ENCODE data around the gene MYO19. TPM values are rescaled to one million over a fixed set of nuclear protein-coding genes. Genes with fewer than 3 reads are reported as not detected.
"Not testable (repeated sequence)": the region's sequence is repeated elsewhere in the genome, so short reads cannot be mapped to it uniquely, and the experiment has no call there.

MYO19 gene
- total RNA-seq, 1 donor from 2014 or later, result 36.8 TPM

DNA sequence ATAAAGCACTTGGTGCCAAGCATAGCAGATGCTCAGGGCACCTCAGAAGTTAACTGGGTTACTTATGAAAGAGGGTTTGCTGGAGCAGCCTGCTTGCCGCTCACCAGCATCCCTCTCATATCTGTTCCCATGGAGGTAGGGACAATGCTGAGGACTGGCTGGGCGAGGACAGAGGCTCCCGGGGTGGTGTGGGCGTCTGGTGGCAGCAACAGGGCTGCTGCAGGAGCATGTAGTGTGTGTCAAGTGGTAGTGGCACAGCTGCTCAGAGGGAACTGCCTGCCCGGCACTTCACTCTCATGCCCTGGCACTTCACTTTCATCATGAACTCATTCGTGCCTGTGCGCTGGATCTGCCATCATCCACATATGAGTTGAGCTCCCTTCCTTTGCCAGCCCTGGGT, 75.1 kb downstream of the MYO19 start:
- intact Hi-C loops (cut with DNase I), result no loop called here
- Histone ChIP-seq H3K4me1 (no peaks in the 10 kb centered on the region), H3K36me3 (no peaks in the 10 kb centered on the region), H3K9me3 (no peaks in the 10 kb centered on the region), H3K27ac (no peak overlapping the region), H3K4me3 (no peak overlapping the region), H3K27me3 (peaks cover 28% of the 10 kb centered on the region)
- TF ChIP-seq, protein P1, sequence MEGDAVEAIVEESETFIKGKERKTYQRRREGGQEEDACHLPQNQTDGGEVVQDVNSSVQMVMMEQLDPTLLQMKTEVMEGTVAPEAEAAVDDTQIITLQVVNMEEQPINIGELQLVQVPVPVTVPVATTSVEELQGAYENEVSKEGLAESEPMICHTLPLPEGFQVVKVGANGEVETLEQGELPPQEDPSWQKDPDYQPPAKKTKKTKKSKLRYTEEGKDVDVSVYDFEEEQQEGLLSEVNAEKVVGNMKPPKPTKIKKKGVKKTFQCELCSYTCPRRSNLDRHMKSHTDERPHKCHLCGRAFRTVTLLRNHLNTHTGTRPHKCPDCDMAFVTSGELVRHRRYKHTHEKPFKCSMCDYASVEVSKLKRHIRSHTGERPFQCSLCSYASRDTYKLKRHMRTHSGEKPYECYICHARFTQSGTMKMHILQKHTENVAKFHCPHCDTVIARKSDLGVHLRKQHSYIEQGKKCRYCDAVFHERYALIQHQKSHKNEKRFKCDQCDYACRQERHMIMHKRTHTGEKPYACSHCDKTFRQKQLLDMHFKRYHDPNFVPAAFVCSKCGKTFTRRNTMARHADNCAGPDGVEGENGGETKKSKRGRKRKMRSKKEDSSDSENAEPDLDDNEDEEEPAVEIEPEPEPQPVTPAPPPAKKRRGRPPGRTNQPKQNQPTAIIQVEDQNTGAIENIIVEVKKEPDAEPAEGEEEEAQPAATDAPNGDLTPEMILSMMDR (IDR thresholded peaks at IDR 0.05), result no peak
- DNase-seq, result no peak
- no peak for ATAC-seq

DNA sequence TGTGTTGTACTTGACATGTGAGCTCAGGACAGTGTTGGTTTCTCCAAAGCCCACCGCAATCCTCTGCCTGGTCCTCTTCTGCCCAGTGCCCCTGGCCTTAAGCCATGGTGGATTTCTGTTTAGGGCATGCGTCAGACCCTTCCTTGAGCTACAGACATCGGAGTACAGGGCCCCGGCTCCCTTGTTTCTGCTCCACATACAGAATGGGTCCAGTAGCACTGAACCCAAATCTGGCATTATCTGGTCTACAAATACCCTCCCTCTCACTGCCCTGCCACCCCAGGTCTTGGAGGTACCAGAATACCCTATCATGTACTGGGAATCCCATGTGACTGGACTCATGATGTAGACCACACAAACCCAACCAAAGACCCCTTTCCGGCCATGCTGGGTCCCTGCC, 75.6 kb downstream of the MYO19 start:
- Histone ChIP-seq H3K9me3 (no peaks in the 10 kb centered on the region), H3K4me3 (no peak overlapping the region), H3K27me3 (peaks cover 22% of the 10 kb centered on the region), H3K27ac (no peak overlapping the region), H3K36me3 (no peaks in the 10 kb centered on the region), H3K4me1 (no peaks in the 10 kb centered on the region)
- ATAC-seq, result no peak
- TF ChIP-seq, protein P1 (IDR thresholded peaks at IDR 0.05), result no peak
- intact Hi-C loops (cut with DNase I), result no loop called here
- no peak for DNase-seq

DNA sequence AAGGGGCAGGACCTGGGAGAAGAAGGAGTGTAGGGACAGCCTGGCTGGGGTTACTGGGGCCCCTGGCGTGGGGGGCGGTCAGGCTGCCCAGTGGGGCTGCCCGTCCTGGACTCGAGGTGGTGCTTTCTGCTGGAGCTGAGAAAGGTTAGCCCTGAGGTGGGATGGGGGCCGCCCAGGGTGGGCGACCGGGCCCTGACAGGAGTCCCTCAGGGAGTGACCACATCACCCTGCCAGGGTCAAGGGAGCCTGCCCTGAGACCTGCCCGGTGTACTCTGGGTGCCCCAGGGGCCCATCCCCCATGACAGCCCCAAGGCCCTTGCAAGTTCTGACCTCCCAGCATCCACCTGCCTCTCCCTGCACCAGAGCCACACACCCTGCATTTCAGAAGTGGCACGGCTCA, 77.0 kb downstream of the MYO19 start:
- H3K4me1 ChIP-seq; H3K27ac ChIP-seq; H3K36me3 ChIP-seq; ATAC-seq; intact Hi-C loops (cut with DNase I); H3K9me3 ChIP-seq; H3K4me3 ChIP-seq; DNase-seq: not testable (repeated sequence)
- peaks cover 13% of the 10 kb centered on the region for H3K27me3 ChIP-seq

DNA sequence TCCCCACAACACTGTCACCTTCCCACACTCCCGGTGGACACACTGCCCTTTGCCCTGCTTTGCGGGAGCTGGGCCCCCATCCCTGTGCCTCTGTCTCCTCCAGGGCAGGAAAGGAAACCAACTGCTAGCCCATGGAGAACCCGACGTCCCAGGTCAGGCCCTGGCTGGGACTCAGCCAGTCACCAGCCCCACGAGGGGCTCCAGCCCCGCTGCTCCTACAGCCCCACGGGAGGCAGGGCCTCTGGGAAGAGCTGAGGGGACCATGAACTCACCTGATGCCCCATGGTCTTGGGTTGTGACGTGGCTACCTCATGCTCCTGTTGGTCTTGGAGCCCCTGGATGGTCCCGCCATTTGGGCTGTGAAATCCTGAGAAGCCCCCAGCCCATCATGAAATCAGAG, 81.8 kb downstream of the MYO19 start:
- DNase-seq, result peak; percentile 61
- H3K9me3 ChIP-seq; H3K27ac ChIP-seq; H3K36me3 ChIP-seq; H3K4me1 ChIP-seq; H3K4me3 ChIP-seq; ATAC-seq; intact Hi-C loops (cut with DNase I); H3K27me3 ChIP-seq: not testable (repeated sequence)

DNA sequence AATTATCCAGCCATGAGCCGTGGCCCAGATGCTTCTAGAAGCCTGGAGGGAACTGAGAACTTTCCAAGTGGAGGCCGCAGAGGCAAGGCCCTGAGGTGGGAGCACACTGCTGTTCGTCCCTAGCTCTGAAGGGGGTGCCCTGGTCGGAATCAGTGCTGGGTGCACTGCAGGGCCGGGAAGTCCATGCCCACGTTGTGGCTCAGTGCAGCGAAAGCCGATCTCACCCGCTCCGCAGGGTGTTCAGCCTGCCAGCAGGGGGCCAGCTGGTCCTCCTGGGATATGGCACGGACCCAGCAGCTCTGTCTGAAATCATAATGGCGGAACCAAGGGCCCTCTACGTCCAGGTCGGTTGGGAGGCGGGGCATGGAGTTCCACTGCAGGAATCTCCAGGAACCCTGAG, 84.7 kb downstream of the MYO19 start:
- ATAC-seq; intact Hi-C loops (cut with DNase I): not testable (repeated sequence)

More for the DNA sequence above, 84.7 kb downstream of the MYO19 start:
- not testable (repeated sequence) for H3K27me3 ChIP-seq, DNase-seq, H3K36me3 ChIP-seq, H3K9me3 ChIP-seq, H3K27ac ChIP-seq, H3K4me3 ChIP-seq, H3K4me1 ChIP-seq

Other genes starting within 250 kb of the MYO19 start
- gene TBC1D3G, start 211.0 kb downstream of the MYO19 start, total RNA-seq, result not detected
- not detected for gene TBC1D3H, start 146.4 kb downstream of the MYO19 start, total RNA-seq
- 29.0 TPM for gene ZNHIT3, start 48.2 kb downstream of the MYO19 start, total RNA-seq
- 8.6 TPM for gene PIGW, start 119 bp upstream of the MYO19 start, total RNA-seq
- 81.7 TPM for gene GGNBP2, start 10.1 kb upstream of the MYO19 start, total RNA-seq
- gene DHRS11, start 57.0 kb upstream of the MYO19 start, total RNA-seq, result 5.7 TPM
- 5.6 TPM for gene MRM1, start 66.7 kb upstream of the MYO19 start, total RNA-seq

All from upper lobe of right lung (tissue), 1 donor.